ENCODE measurements around the gene LRRC7. TPM values are rescaled to one million over a fixed set of nuclear protein-coding genes. Genes with fewer than 3 reads are reported as not detected.

LRRC7 gene
- total RNA-seq, 3 donors from 2014 or later = not detected

GRCh38 chr1:69679965-69680364, 112.2 kb downstream of the LRRC7 start:
- TF ChIP-seq POLR2A (IDR thresholded peaks at IDR 0.05) (no peak), CTCF (IDR thresholded peaks at IDR 0.05) (no peak), POLR2AphosphoS5 (IDR thresholded peaks at IDR 0.05) (no peak)
- no peak overlapping the region for H3K27ac ChIP-seq
- H3K27me3 ChIP-seq = no peaks in the 10 kb centered on the region
- no peaks in the 10 kb centered on the region for H3K36me3 ChIP-seq
- no peaks in the 10 kb centered on the region for H3K9me3 ChIP-seq
- DNase-seq (ENCODE audit: low spot score in 2 of 2) = no peak
- no peak overlapping the region for H3K4me3 ChIP-seq
- intact Hi-C loops (cut with DNase I; ENCODE audit: low total_unique reads) = no loop called here
- H3K4me1 ChIP-seq = no peaks in the 10 kb centered on the region

GRCh38 chr1:69686367-69686984, 118.8 kb downstream of the LRRC7 start:
- no peaks in the 10 kb centered on the region for H3K4me1 ChIP-seq
- DNase-seq (ENCODE audit: low spot score in 2 of 2) = no peak
- H3K9me3 ChIP-seq = no peaks in the 10 kb centered on the region
- no peak for TF ChIP-seq POLR2AphosphoS5 (IDR thresholded peaks at IDR 0.05)
- no peak for TF ChIP-seq POLR2A (IDR thresholded peaks at IDR 0.05)
- TF ChIP-seq CTCF (IDR thresholded peaks at IDR 0.05) = no peak
- H3K4me3 ChIP-seq = no peak overlapping the region
- H3K27me3 ChIP-seq = no peaks in the 10 kb centered on the region
- no peaks in the 10 kb centered on the region for H3K36me3 ChIP-seq
- no peak overlapping the region for H3K27ac ChIP-seq
- intact Hi-C loops (cut with DNase I; ENCODE audit: low total_unique reads) = no loop called here

- H3K36me3 ChIP-seq = no peaks in the 10 kb centered on the region
- H3K27ac ChIP-seq = no peak overlapping the region
- DNase-seq (ENCODE audit: low spot score in 2 of 2) = no peak
- no peak overlapping the region for H3K4me3 ChIP-seq
- intact Hi-C loops (cut with DNase I; ENCODE audit: low total_unique reads) = no loop called here
- H3K4me1 ChIP-seq = no peaks in the 10 kb centered on the region
- H3K9me3 ChIP-seq = no peaks in the 10 kb centered on the region
- TF ChIP-seq POLR2A (IDR thresholded peaks at IDR 0.05) (no peak), CTCF (IDR thresholded peaks at IDR 0.05) (no peak), POLR2AphosphoS5 (IDR thresholded peaks at IDR 0.05) (no peak)
- H3K27me3 ChIP-seq = no peaks in the 10 kb centered on the region
Measured at GRCh38 chr1:69688193-69688592, 120.5 kb downstream of the LRRC7 start.

- peaks cover 0 to 9% of the 10 kb centered on the region in 2 donors for H3K9me3 ChIP-seq
- TF ChIP-seq POLR2A (IDR thresholded peaks at IDR 0.05) (no peak), CTCF (IDR thresholded peaks at IDR 0.05) (no peak), POLR2AphosphoS5 (IDR thresholded peaks at IDR 0.05) (no peak)
Measured at GRCh38 chr1:69691179-69691578, 123.5 kb downstream of the LRRC7 start.

GRCh38 chr1:69693921-69694675, 126.4 kb downstream of the LRRC7 start:
- Histone ChIP-seq H3K4me1 (no peaks in the 10 kb centered on the region), H3K27me3 (no peaks in the 10 kb centered on the region), H3K27ac (no peak overlapping the region), H3K4me3 (no peak overlapping the region), H3K9me3 (peaks cover 0 to 9% of the 10 kb centered on the region in 2 donors), H3K36me3 (no peaks in the 10 kb centered on the region)
- DNase-seq (ENCODE audit: low spot score in 2 of 2) = no peak
- no peak for TF ChIP-seq POLR2AphosphoS5 (IDR thresholded peaks at IDR 0.05)
- no peak for TF ChIP-seq CTCF (IDR thresholded peaks at IDR 0.05)
- no peak for TF ChIP-seq POLR2A (IDR thresholded peaks at IDR 0.05)
- intact Hi-C loops (cut with DNase I; ENCODE audit: low total_unique reads) = no loop called here

More at GRCh38 chr1:69691179-69691578, 123.5 kb downstream of the LRRC7 start:
- H3K27me3 ChIP-seq = no peaks in the 10 kb centered on the region
- H3K36me3 ChIP-seq = no peaks in the 10 kb centered on the region
- intact Hi-C loops (cut with DNase I; ENCODE audit: low total_unique reads) = no loop called here
- no peak overlapping the region for H3K4me3 ChIP-seq
- no peak overlapping the region for H3K27ac ChIP-seq
- no peaks in the 10 kb centered on the region for H3K4me1 ChIP-seq
- DNase-seq (ENCODE audit: low spot score in 2 of 2) = no peak

Measured in breast epithelium (tissue), 4 donors.